ENCODE results near the gene AKAP14. TPM values are rescaled to one million over a fixed set of nuclear protein-coding genes. Genes with fewer than 3 reads are reported as not detected.
"Not testable (repeated sequence)": the region's sequence is repeated elsewhere in the genome, so short reads cannot be mapped to it uniquely, and the experiment has no call there.

The AKAP14 gene
- polyA plus RNA-seq, 1 donor: not detected

DNA sequence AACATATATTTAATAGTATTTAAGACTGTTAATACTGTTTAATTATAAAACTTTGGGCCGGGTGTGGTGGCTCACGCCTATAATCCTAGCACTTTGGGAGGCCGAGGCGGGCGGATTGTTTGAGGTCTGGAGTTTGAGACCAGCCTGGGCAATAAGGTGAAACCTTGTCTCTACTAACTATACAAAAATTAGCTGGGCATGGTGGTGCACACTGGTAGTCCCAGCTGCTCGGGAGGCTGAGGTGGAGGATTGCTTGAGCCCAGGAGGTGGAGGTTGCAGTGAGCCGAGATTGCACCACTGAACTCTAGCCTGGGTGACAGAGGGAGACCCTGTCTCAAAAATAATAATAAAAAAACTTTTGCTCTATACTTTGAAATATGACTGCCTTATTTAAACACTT, 26.7 kb downstream of the AKAP14 start:
- DNase-seq: not testable (repeated sequence)

DNA sequence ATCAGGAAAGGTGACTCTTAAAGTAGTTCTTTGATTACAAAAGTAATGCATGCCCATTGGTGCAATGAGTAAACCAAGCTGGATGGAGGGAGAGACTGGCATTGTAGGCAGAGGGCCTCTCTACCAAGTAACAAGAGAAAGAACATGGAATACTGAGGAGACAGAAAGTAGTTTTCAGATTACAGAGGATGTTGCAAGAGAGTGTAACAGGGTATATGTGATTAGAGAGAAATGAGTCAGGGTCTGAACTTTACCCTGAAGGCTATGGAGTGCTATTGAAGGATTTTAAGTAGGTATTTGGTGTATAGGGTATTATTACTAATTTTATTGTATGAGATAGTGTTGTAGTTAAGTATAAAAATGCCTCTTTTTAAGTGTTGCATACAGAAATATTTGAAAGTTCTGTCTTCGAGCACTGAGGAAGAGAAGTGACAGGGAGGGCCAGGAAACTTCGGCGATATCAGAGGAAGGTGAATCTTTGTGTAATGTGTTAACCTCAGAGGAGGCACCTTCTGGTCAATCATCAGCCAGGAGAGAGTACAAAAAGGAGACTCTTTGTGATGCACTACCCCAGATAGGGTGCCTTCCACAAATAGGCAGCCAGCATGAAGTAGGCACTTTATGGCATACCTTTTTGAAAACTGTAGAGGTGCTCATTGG, 39.7 kb downstream of the AKAP14 start:
- no peak for DNase-seq

DNA sequence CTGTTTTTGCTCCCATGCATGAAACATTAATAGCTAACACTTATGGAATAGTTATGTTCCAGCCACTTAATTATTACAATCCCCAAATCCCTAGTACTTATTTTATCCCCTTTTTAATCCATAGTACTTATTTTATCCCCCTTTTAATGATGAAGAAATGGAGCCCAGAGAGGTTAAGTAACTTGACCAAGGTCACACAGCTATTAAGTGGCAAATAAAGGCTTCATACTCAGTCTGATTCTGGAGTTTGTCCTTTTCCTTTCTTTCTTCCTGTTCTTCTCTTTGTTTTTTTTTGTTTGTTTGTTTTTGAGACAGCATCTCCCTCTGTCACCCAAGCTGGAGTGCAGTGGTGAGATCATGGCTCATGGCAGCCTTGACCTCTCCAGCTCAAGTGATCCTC, 45.6 kb downstream of the AKAP14 start:
- no peak for DNase-seq

DNA sequence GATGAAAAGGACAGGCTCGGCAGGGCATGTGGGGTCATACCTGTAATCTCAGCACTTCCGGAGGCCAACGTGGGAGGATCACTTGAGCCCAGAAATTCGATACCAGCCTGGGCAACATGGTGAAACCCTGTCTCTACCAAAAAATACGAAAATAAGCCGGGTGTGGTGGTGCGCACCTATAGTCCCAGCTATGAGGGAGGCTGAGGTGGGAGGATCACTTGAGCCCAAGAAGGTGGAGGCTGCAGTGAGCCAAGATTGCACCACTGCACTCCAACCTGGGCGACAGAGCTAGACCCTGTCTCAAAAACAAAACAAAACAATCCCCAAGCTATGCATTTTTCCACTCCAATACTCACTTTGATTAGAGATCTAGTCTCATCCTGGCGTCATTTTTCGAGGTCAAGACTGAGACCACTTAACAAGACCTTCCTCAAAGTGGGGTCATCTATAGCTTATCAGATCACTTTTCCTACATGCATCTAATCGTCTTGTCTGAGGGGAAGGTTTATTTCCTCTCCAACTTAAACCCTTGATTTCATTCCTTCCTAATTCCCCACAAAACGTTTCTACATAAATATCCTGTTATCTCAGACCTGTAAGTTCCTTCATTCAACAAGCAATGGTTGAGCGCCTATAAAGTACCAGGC, 46.6 kb downstream of the AKAP14 start:
- no peak for DNase-seq

DNA sequence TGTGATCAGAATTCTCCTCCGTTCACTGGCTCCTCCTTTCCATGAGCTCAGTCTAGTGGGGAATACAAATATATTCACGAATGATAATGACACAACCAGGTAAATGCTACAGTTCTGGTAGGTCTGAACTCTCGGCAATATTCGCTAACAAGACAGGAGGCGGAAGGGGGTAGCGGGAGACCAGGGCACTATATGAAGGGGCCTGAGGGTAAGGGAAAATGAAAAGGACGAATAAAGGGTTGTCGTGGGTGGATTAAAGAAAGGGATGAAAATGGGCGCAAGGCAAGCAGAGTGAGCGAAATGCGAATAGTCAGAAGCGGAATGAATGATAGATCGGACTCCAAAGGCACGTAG, 47.1 kb downstream of the AKAP14 start:
- peak; percentile 11 for DNase-seq

DNA sequence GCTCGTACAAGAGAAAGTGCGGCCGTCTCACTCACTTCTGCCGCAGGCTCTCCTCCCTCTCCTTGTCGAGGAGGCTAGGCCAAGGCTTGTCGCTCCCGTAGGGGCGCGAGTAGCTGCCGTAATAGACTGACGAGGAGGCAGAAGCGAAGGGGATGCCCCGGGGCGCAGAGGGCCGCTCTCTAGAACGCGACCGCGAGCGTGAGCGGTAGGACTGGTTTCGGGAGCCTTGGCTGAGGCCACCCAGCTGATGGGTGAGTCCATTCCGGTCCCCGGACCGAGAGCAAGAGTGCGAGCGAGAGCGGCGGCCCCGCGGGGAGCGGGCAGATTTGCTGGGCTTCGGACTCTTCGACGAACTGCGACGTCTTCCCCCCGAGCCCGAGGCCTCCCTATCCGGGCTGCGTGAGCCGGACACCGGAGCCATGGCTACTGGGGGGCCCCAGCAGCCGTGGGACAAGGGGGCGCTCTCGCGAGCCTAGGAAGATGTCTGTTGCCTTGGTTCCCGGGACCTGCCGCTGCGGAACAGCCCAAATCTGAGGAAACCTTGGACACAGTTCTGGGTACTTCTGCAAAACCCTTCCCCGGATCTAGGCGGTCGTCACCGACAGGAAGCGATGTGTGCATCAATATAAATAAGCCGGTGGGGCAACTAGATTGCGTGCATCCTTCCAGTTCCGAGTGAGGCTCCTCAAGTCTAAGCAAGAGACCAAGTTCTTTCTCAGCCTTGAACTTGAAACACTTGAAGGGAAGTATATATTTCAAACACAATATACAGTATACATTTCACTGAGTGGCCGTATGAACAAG, 47.7 kb downstream of the AKAP14 start, which contains the start of gene NKAP:
Gene NKAP, minus strand, starts transcription at position 567 of the 804 bp plus-strand sequence. Its CDS starts 146 bp downstream, at position 421.
- DNase-seq: peak; percentile 89

DNA sequence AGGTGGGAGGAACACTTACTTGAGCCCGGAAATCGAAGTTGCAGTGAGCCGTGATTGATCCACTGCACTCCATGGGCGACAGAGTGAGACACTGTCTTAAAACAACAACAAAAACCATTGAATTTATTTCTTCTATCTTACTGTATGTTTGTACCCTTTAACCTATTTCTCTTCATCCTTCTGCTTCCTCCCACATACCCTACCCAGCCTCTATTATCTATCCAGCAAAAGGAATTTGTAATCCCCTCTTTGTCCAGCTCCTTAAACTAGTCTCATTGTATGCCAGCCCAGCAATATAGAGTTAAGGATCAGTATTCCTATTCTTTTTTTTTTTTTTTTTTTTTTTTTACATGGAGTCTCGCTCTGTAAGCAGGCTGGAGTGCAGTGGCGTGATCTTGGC, 49.8 kb downstream of the AKAP14 start:
- no peak for DNase-seq

DNA sequence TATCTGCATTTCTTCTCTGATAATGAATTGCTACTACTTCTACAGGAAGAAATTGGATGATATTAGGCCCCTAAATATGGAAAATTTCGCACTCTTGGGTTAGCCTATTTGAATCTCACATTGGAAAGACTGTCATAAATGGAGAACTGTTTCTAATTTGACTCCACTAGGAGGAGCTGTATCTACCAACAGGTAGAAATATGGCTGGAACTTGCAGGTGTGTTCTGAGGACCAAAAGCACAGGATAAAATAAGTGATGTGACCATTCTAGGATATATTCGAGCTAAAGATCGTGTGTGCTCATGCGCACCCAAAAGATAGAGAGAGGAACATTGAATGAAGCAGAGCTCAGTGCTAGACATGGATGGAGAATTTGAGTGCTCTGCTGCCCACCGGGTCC, 52.7 kb downstream of the AKAP14 start:
- no peak for DNase-seq

DNA sequence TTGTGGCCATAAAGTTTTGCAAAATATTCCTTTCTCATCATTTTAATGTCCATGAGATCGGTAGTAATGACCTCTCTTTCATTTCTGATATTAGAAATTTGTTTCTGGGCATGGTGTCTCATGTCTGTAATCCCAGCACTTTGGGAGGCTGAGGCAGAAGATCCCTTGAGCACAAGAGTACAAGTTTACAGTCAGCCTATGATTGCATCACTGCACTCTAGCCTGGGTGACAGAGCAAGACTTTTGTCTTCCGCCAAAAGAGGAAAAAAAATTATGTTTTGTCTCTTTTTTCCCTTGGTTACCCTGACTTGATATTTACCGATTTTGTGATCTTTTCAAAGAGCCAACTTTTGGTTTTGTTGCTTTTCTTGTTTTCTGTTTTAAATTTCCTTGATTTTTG, 58.7 kb downstream of the AKAP14 start:
- no peak for DNase-seq

DNA sequence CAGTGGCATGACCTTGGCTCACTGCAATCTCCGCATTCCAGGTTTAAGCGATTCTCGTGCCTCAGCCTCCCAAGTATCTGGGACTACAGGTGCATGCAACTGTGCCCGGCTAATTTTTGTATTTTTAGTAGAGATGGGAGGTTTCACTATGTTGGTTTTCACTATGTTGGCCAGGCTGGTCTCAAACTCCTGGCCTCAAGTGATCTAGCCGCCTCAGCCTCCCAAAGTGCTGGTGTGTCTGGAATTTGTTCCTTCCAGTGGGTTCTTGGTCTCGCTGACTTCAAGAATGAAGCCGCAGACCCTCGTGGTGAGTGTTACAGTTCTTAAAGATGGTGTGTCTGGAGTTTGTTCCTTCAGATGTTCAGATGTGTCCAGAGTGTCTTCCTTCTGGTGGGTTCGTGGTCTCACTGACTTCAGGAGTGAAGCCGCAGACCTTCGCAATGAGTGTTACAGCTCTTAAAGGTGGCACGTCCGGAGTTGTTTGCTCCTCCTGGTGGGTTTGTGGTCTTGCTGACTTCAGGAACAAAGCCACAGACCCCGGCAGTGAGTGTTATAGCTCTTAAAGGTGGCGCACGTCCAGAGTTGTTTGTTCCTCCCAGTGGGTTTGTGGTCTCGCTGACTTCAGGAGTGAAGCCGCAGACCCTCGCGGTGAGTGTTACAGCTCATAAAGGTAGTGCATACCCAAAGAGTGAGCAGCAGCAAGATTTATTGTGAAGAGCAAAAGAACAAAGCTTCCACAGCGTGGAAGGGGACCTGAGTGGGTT, 60.3 kb downstream of the AKAP14 start:
- DNase-seq: not testable (repeated sequence)

DNA sequence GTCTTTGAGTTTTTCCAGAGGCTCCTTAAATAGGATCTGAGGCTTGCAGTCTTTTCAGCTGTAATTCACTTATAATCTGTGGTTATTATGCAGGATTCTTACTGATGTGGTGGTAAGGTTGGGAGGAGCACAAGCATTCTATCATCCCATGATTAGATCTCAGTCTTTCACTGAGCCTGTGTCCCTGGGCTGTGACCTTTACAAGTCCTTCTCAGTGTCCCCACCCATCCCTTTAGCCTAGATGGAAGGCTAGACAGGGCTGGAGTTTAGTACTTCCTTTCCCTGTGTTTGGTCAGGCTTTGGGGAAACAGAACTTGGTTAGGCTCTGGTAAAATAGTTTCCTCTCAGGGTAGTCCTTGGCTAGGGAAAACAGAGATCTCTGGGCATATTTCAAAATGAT, 64.9 kb downstream of the AKAP14 start:
- no peak for DNase-seq

DNA sequence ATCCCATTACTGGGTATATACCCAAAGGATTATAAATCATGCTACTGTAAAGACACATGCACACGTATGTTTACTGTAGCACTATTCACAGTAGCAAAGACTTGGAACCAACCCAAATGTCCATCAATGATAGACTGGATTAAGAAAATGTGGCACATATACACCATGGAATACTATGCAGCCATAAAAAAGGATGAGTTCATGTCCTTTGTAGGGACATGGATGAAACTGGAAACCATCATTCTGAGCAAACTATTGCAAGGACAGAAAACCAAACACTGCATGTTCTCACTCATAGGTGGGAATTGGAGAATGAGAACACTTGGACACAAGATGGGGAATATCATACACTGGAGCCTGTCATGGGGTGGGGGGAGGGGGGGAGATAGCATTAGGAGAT, 71.1 kb downstream of the AKAP14 start:
- DNase-seq: not testable (repeated sequence)

Other genes with a start within 250 kb of the AKAP14 start
- gene SEPTIN6, start 202.7 kb upstream of the AKAP14 start, polyA plus RNA-seq (ENCODE audit: insufficient read length): 24.4 TPM
- gene SOWAHD, start 137.3 kb upstream of the AKAP14 start, polyA plus RNA-seq (ENCODE audit: insufficient read length): 1.1 TPM
- 2,825 TPM for gene RPL39, start 104.3 kb upstream of the AKAP14 start, polyA plus RNA-seq (ENCODE audit: insufficient read length)
- 14.6 TPM for gene UPF3B, start 42.9 kb upstream of the AKAP14 start, polyA plus RNA-seq (ENCODE audit: insufficient read length)
- gene RNF113A, start 24.2 kb upstream of the AKAP14 start, polyA plus RNA-seq (ENCODE audit: insufficient read length): 9.2 TPM
- 79.5 TPM for gene NDUFA1, start 24.1 kb upstream of the AKAP14 start, polyA plus RNA-seq (ENCODE audit: insufficient read length)
- gene NKAP, start 47.9 kb downstream of the AKAP14 start, polyA plus RNA-seq (ENCODE audit: insufficient read length): 7.8 TPM
- not detected for gene RHOXF2B, start 181.8 kb downstream of the AKAP14 start, polyA plus RNA-seq (ENCODE audit: insufficient read length)
- 0.35 TPM for gene RHOXF1, start 220.0 kb downstream of the AKAP14 start, polyA plus RNA-seq (ENCODE audit: insufficient read length)

Data from hindlimb muscle (tissue), 1 donor.